Fibroblast of mammary gland (primary cell): ENCODE measurements around the gene CEP112.
"Not testable (repeated sequence)": the region's sequence is repeated elsewhere in the genome, so short reads cannot be mapped to it uniquely, and the experiment has no call there.

ENCODE experiments used
- DNase-seq: peaks from one replicate; pipeline ENCODE4 v3.0.0-alpha.2; 2010; ENCODE audit warnings: low read depth
- H3K4me3 ChIP-seq: 2 replicates; pipeline ENCODE4 v1.5.1; 2011; ENCODE audit warnings: low read depth, mild to moderate bottlenecking, low read length, moderate library complexity; ENCODE audit not compliant: control insufficient read depth
- CTCF ChIP-seq: conservative IDR thresholded peaks from 2 replicates; pipeline ENCODE4 v1.5.1; 2011; ENCODE audit warnings: low read depth, low read length, inconsistent platforms; ENCODE audit not compliant: control insufficient read depth, insufficient read depth

The CEP112 gene

GRCh38 chr17:65817951-65818350, 374.0 kb downstream of the CEP112 start:
- no peak for DNase-seq
- TF ChIP-seq CTCF = no peak

GRCh38 chr17:65814418-65814817, 377.5 kb downstream of the CEP112 start:
- no peak for TF ChIP-seq CTCF
- H3K4me3 ChIP-seq = no peak overlapping the region
- DNase-seq = no peak

More at GRCh38 chr17:65817951-65818350, 374.0 kb downstream of the CEP112 start:
- no peak overlapping the region for H3K4me3 ChIP-seq

- H3K4me3 ChIP-seq = no peak overlapping the region
- TF ChIP-seq CTCF = no peak
- DNase-seq = no peak
Measured at GRCh38 chr17:65813306-65813705, 378.6 kb downstream of the CEP112 start.

- H3K4me3 ChIP-seq = no peak overlapping the region
- no peak for TF ChIP-seq CTCF
- no peak for DNase-seq
Measured at GRCh38 chr17:65811043-65811442, 380.9 kb downstream of the CEP112 start.

GRCh38 chr17:65809366-65809765, 382.6 kb downstream of the CEP112 start:
- no peak for DNase-seq
- no peak for TF ChIP-seq CTCF
- no peak overlapping the region for H3K4me3 ChIP-seq

- not testable (repeated sequence) for H3K4me3 ChIP-seq, DNase-seq
Measured at GRCh38 chr17:65808566-65808965, 383.4 kb downstream of the CEP112 start.

- no peak overlapping the region for H3K4me3 ChIP-seq
- DNase-seq = no peak
- no peak for TF ChIP-seq CTCF
Measured at GRCh38 chr17:65807361-65807760, 384.6 kb downstream of the CEP112 start.
